HG03025 (cell line): Measurements from ENCODE around the gene FSTL4.

ENCODE experiments used
- ATAC-seq: cut with Tn5 transposase; IDR thresholded peaks from one replicate; pipeline ENCODE4 v1.9.1; 2021; ENCODE audit warnings: mild to moderate bottlenecking, moderate library complexity; ENCODE audit not compliant: unreplicated experiment, low FRiP score

FSTL4 gene

DNA sequence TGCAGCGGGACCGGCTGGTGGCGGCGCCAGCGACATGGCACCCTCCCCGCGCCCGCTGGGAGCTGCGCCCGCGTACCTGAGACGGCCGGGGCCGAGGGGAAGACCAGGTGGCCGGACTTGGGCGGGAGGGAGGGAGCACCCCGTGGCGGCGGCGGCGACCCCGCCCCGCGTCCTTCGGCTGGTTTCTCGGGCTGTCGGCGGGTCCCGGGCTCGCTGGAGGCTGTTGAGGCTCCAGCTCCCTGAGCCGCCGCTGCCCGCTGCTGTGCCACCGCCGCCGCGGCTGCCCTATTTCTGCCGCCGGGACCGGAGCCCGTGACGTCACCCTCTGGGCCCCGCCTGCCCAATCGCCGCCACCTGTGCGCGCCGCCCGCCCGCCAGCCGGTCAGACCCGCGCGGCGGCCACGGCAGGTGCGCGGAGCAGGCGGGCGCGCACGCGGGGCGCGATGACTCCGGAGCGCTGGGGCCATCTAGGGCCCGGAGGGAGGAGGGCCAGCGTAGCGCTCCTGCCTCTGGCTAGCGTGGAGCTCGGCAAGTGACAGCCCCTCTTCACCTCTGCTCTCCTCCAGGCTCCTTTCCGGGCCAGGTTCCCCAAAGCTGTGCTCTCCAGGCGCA, at the start of gene FSTL4:
Gene FSTL4 (minus strand): TSS at position 293 of the 612 bp plus-strand sequence.
- no peak for ATAC-seq

- no peak for ATAC-seq
Measured at GRCh38 chr5:133661389-133661788, 49.0 kb upstream of the FSTL4 start.

DNA sequence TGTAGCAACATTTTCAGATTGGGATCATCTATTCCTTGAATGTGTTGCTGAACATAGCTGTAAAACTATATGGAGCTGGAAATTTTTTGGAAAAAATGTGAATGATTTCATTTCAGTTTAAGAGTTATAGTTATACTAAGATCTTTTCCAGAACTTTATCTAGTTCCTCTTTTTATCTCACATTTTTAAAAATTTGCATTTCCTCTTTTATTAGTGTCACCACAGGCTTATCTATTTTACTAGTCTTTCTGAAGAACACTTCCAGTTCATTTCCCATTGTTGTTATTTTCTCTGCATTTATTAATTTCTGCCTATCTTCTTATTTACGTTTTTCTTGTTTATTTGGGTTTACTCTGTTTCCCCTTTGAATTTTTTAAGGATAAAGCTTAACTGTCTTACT, 46.0 kb upstream of the FSTL4 start:
- no peak for ATAC-seq

GRCh38 chr5:133657036-133657435, 44.7 kb upstream of the FSTL4 start:
- no peak for ATAC-seq

- no peak for ATAC-seq
Measured at GRCh38 chr5:133655966-133656365, 43.6 kb upstream of the FSTL4 start.

- no peak for ATAC-seq
Measured at GRCh38 chr5:133653760-133654049, 41.4 kb upstream of the FSTL4 start.

- ATAC-seq = no peak
Measured at GRCh38 chr5:133652951-133653759, 40.8 kb upstream of the FSTL4 start.

DNA sequence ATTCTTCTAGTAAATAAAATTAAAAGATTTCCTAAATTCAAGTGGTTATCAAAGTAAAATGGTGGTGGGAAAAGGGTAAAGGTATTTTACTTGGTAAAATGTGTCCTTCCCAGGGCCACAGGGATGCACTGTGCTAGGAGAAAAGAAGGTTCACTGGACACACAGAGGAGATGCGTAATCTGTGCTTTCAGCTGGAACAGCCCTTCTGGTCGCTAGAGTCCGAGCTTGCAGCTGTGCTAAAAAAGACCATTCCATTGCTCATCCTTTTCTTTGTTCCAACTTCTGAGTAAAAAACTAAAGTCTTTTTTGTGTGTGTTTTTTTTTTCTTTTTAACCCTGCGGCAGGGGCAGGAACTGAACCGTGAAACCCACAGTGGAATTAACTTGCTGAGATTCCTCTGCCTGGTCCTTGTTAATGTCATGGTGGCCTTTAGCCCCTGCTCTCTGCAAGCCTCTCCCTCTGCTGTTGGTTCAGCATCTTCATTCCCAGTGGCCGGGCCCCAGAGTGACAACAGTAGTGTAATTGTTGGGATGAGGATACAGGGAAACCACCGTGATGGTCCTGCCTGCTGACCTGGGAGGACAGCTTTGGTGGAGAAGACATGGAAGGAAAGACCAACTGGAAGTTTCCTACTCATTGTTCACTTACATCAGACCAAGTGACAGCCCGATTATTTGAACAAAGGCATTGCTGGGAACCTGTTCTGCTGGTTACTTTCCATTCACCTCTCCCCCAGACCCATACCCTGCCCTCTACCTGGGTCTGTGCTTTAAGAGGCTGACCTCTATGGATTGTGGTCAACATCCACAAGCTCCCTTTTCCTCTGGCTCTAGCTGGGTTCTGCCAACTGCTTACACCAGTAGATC, 31.9 kb upstream of the FSTL4 start:
- no peak for ATAC-seq

- no peak for ATAC-seq
Measured at GRCh38 chr5:133643365-133643764, 31.0 kb upstream of the FSTL4 start.

DNA sequence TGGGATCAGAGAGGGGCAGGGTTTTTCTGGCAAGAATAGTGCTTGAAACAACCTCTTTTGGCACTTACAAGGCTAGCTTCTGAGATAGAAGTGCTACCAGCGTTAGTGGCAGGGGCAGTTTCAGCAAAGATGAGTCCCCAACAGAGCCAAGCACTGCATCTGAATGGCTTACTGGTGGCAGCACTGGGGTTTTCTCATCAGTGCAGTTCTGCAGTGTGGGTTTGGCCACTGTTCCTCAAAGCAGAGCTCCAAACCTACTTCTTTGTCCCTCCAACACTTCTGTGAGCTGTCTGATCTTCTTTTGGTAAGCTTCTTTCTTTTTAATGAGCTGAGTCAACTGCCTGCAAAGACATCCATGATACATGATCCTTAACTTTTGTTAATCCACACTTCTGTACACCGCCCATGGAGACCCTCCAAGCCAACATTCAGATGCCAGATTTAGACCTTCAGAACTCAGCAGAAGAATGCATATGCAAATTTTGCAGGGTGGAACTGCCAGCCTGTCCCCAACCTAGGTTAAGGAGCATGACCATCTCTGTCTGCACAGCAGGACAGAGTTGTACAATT, 29.9 kb upstream of the FSTL4 start:
- no peak for ATAC-seq

DNA sequence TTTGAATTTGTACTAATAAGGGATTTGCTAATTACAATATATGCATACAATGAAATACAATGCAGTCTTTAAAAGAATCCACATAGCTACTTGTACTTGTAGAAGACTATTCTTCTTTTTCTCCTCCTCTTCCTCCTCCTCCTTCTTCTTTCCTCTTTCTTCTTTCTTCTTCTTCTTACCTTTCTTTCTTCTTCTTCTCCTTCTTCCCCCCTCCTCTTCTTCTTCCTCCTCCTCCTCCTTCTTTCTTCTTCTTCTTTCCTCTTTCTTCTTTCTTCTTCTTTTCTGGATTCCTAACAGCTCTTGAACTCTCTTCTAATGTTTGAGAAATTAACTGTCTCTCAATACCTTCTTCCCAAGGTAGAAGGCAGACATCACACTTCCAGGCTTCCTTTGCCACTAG, 29.3 kb upstream of the FSTL4 start:
- no peak for ATAC-seq

GRCh38 chr5:133639850-133640528, 27.6 kb upstream of the FSTL4 start:
- no peak for ATAC-seq

DNA sequence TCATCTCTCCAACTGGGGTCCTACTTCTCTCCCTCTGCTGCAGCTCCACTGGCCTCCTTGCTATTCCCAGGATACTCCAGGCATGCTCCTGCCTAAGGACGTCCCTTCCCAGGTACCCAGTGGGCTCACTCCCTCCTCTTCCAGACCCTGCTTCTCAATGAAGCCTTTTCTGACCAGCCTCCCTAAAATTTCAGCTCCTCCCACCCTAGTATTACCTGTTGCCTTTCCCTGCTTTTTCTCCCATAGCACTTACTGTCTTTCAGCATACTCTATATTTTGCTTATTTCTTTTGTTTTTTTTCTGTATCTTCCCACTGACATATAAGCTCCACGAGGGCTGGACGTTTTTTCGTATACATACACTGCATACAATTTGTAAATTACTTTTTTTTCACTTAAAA, 26.1 kb upstream of the FSTL4 start:
- ATAC-seq = no peak

DNA sequence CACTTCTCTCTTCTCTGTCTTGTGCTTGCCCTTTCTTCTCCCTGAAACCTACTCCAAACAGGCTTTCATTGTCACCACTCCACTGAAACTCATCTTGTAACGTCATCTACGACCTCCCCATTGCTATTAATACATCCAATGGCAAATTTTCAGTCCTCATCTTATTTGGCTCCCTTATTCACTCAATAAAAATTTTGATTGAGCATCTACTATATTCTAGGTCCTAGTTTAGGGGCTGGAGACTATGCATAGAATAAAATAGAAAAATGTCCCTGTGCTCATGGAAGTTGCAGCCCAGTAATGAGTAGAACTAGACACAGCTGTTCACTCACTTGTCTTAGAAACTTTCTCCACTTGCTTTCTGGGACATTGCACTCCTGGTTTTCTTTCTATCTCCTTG, 24.9 kb upstream of the FSTL4 start:
- ATAC-seq = no peak

DNA sequence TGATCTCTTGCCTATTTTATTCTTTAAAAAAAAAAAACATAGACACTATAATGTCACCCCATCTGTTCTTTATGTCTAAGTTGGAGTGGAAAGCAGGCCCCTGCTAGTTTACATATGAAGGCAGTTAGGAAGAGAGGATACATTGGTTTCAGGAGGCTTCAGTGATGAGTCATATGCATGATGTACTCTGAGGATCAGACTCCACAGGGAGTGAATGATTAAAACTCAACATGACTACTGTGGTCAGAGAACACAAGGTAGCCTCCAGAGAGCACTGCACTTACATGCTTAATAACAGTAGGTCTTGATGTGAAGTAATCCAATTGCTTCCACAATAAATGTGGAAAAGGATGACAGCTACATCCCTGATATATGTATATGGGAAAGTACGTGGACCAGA, 22.7 kb upstream of the FSTL4 start:
- no peak for ATAC-seq

GRCh38 chr5:133627180-133627579, 14.8 kb upstream of the FSTL4 start:
- ATAC-seq = no peak

GRCh38 chr5:133624316-133624715, 12.0 kb upstream of the FSTL4 start:
- no peak for ATAC-seq

DNA sequence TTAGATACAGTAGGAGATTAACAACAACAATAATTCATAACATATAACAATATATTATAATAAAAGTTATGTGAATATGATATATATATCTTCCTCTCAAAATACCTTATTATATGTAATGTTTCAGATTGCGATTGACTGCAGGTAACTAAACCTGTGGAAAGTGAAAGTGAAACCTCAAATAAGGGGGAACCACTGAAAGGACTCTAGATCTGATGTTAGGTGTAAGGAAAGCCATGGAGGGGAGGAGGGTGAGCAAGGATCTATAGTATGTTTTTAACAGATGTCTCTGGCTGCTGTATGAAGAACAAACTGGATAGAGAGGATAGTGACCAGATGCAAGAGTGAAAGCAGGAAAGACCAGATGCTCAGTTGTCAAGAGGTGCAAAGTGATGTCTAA, 5.8 kb upstream of the FSTL4 start:
- no peak for ATAC-seq

DNA sequence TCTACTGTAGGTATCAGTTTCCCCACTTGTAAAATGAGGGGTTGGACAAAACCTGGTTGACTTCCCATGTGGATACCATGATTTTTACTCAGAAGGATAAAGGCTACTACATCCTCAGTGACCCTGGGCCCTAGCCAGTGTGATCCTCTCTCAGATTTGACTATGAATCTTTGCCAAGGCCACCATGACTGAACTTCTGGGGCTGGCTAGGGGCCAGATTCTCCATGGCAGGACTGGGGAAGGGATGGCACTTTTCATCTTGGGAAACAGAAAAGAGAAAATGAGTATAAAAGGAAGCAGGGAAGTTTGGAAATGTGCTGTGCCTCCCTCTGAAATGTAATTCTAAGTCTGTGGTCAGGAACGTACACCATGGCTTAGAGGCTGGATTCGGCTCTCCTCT, 1.4 kb upstream of the FSTL4 start:
- no peak for ATAC-seq

GRCh38 chr5:133613184-133613583, 843 bp upstream of the FSTL4 start:
- ATAC-seq = no peak
